Right cardiac atrium (tissue), 5 donors: ENCODE measurements around the gene AMPD3. TPM values are rescaled to one million over a fixed set of nuclear protein-coding genes. Genes with fewer than 3 reads are reported as not detected.

Source experiments
- ATAC-seq, 2 donors: fragments of 200-7000 bp; cut with Tn5 transposase; one replicate each; pipeline versions ENCODE4 v1.8.0 to v1.9.1; 2020; ENCODE audit warnings: moderate library complexity in 2 of 2, mild to moderate bottlenecking in 1 of 2
- DNase-seq, 3 donors: peaks; one replicate each; pipeline ENCODE4 v3.0.0-alpha.2; 2020
- H3K27ac ChIP-seq: one replicate; pipeline ENCODE4 v1.5.1; 2013; ENCODE audit warnings: mild to moderate bottlenecking, low read length, control low read depth, moderate library complexity
- H3K27me3 ChIP-seq: one replicate; pipeline ENCODE4 v1.6.1; 2013; ENCODE audit not compliant: control insufficient read depth, insufficient read depth
- H3K4me1 ChIP-seq: one replicate; pipeline ENCODE4 v1.6.1; 2013; ENCODE audit warnings: low read length; ENCODE audit not compliant: control insufficient read depth, insufficient read depth
- H3K4me3 ChIP-seq: one replicate; pipeline ENCODE4 v1.5.1; 2013; ENCODE audit warnings: low read length, control low read depth
- H3K9me3 ChIP-seq: one replicate; pipeline ENCODE4 v1.6.1; 2013; ENCODE audit warnings: low read length; ENCODE audit not compliant: control insufficient read depth
- WGBS: extraction: QIAGEN DNeasy Blood & Tissue Kit; methylation state at CpG from one replicate; pipeline ENCODE4 v1.1.7; 2013; 5-methylcytosine and 5-hydroxymethylcytosine counted together
- intact Hi-C, 4 donors: fragments of 100-400 bp; cut with DNase I; formaldehyde crosslinking; loops; one replicate each; pipeline versions ENCODE4 v1.11.0 to v1.14.0; 2022 to 2023
- polyA plus RNA-seq: library from polyadenylated mRNA; stranded (reverse); fragments of 200-250 nt; gene quantifications from one replicate; pipeline ENCODE4 v1.2.3, GENCODE V29; 2013
- total RNA-seq, 4 donors: library from RNA; stranded (reverse); fragmentation: NEBNext Ultra II Directional; extraction: Animal tissue kit (Norgen Biotek cat#: 25700); gene quantifications; one replicate each; pipeline ENCODE4 v1.2.1, GENCODE V29; 2021
- donor health status: healthy with polysubstance abuse.
- donor health status: DM: no; HTN: yes; CAD: no.
- donor health status: DM: no; HTN: no; CAD: no.
- donor health status: DM: no; HTN: yes; CAD: no; lungs with severe emphysema.
- donor health status: DM: yes; HTN: yes; CAD: no.

AMPD3 gene
- total and polyA plus RNA-seq, 5 donors: 3.5 to 10.8 (median 7.6) TPM

DNA sequence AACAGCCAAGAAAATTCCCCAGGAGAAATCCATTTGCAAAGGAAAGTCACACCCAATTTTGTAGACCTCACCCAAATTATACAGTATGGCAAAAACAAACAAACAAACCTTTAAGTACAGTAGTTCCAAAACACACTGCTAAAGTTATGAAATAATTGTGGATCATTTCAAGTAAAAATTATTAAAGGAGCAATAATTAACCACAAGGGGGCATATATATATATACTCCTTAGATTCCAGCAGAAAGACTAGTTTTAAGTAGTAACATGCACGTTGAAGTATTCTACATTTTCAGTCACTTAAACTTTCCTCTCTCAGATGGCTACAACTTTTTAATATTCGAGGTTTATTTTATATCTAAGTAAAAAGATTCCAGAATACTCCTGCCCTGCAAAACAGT lies 59.1 kb downstream of the AMPD3 start:
- H3K4me1 ChIP-seq: no peaks in the 10 kb centered on the region
- H3K4me3 ChIP-seq: no peak overlapping the region
- H3K27me3 ChIP-seq: no peaks in the 10 kb centered on the region
- intact Hi-C loops: loop anchor here in 2 of 4 donors (10.0 kb wide), 1 partner anchor 221 kb away; no protein-coding TSS in a partner anchor
- ATAC-seq: no peak
- no peak for DNase-seq
- WGBS: 39% methylated on average over 2 of the region's 2 CpGs
- no peak overlapping the region for H3K27ac ChIP-seq
- no peaks in the 10 kb centered on the region for H3K9me3 ChIP-seq

GRCh38 chr11:10514709-10515108 lies 59.6 kb downstream of the AMPD3 start:
- intact Hi-C loops: loop anchor here in 2 of 4 donors (10.0 kb wide), 1 partner anchor 220 kb away; no protein-coding TSS in a partner anchor
- Histone ChIP-seq H3K4me1 (no peaks in the 10 kb centered on the region), H3K9me3 (no peaks in the 10 kb centered on the region), H3K27ac (no peak overlapping the region), H3K4me3 (no peak overlapping the region), H3K27me3 (no peaks in the 10 kb centered on the region)
- no peak for DNase-seq
- no peak for ATAC-seq
- WGBS: 96% methylated on average over 2 of the region's 2 CpGs

- ATAC-seq: no peak
- Histone ChIP-seq H3K9me3 (no peaks in the 10 kb centered on the region), H3K4me3 (no peak overlapping the region), H3K27me3 (no peaks in the 10 kb centered on the region), H3K4me1 (no peaks in the 10 kb centered on the region), H3K27ac (no peak overlapping the region)
- 93% methylated on average over 3 of the region's 3 CpGs for WGBS
- intact Hi-C loops: loop anchor here in 2 of 4 donors (10.0 kb wide), 1 partner anchor 219 kb away; no protein-coding TSS in a partner anchor
- no peak for DNase-seq
Observed at GRCh38 chr11:10515418-10515817, 60.4 kb downstream of the AMPD3 start.

DNA sequence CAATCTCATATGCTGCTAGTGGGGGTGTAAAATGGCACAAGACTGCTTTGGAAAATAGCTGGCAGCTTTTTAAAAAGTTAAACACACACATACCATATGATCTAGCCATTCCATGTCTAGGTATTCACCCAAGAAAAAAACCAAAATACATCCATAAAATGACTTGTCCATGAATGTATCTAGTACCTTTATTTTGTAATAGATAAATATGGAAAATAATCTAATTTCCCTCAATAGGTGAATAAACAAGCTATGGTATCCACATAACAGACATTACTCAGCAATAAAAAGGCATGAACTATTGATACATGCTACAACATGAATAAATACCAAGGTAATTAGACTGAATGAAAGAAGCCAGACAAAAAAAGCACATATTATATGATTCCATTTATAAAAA lies 63.1 kb downstream of the AMPD3 start:
- intact Hi-C loops: loop anchor here in 2 of 4 donors (10.0 kb wide), 1 partner anchor 217 kb away; no protein-coding TSS in a partner anchor
- no peak for DNase-seq
- no peak for ATAC-seq

GRCh38 chr11:10518891-10519290 lies 63.8 kb downstream of the AMPD3 start:
- H3K27me3 ChIP-seq: no peaks in the 10 kb centered on the region
- H3K27ac ChIP-seq: no peak overlapping the region

More for the DNA sequence above, 63.1 kb downstream of the AMPD3 start:
- Histone ChIP-seq H3K27ac (no peak overlapping the region), H3K4me3 (no peak overlapping the region), H3K4me1 (no peaks in the 10 kb centered on the region), H3K9me3 (no peaks in the 10 kb centered on the region), H3K27me3 (no peaks in the 10 kb centered on the region)

GRCh38 chr11:10519630-10520029 lies 64.6 kb downstream of the AMPD3 start:
- no peak for ATAC-seq
- intact Hi-C loops: loop anchor here in 2 of 4 donors (10.0 kb wide), 1 partner anchor 215 kb away; no protein-coding TSS in a partner anchor

More at GRCh38 chr11:10518891-10519290, 63.8 kb downstream of the AMPD3 start:
- ATAC-seq (no peak), DNase-seq (no peak)
- Histone ChIP-seq H3K4me3 (no peak overlapping the region), H3K4me1 (no peaks in the 10 kb centered on the region), H3K9me3 (no peaks in the 10 kb centered on the region)
- intact Hi-C loops: loop anchor here in 2 of 4 donors (10.0 kb wide), 1 partner anchor 216 kb away; no protein-coding TSS in a partner anchor
- WGBS: 88% methylated on average over 2 of the region's 2 CpGs

DNA sequence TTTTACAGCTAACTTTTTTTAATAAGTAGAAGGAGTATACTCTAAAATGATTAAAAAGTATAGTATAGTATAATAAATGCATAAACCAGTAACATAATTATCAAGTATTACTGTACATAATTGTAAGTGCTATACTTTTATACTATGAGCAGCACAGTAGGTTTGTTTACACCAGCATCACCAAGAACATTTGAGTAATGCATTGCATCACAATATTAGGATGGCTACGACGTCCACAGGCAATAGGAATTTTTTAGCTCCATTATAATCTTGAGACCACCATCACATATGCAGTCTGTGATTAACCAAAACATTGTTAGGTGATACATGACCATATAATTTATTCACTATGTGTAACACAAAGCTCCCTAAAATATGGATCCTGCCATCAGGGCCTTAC lies 65.5 kb downstream of the AMPD3 start:
- no peaks in the 10 kb centered on the region for H3K4me1 ChIP-seq
- no peak for ATAC-seq
- H3K27me3 ChIP-seq: no peaks in the 10 kb centered on the region
- DNase-seq: no peak
- WGBS: 88% methylated on average over 2 of the region's 2 CpGs
- H3K27ac ChIP-seq: no peak overlapping the region
- no peak overlapping the region for H3K4me3 ChIP-seq
- H3K9me3 ChIP-seq: no peaks in the 10 kb centered on the region
- intact Hi-C loops: no loop called here

More at GRCh38 chr11:10519630-10520029, 64.6 kb downstream of the AMPD3 start:
- WGBS: 96% methylated on average over 2 of the region's 2 CpGs
- Histone ChIP-seq H3K4me1 (no peaks in the 10 kb centered on the region), H3K4me3 (no peak overlapping the region), H3K27ac (no peak overlapping the region), H3K27me3 (no peaks in the 10 kb centered on the region), H3K9me3 (no peaks in the 10 kb centered on the region)
- no peak for DNase-seq

DNA sequence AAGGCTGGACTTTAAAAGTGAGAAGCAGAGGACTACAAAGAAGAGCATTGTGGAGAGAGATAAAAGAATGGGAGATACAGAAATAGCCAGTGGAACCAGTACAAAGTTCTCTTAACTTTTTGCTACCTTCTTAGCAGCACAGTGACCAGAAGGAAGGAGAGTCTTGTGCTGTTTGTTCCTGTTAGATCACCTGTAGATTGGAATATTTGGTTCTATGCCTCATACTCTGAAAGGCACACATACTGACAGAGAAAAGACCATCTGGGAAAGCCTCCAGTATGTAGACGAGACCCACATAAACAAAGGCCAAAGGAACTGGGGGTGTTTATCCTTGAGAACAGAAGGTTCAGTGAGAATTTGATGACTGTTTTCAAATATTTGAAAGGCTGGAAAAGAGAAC lies 67.2 kb downstream of the AMPD3 start:
- H3K4me3 ChIP-seq: no peak overlapping the region
- no peaks in the 10 kb centered on the region for H3K27me3 ChIP-seq
- ATAC-seq (no peak), DNase-seq (no peak)
- intact Hi-C loops: no loop called here
- H3K9me3 ChIP-seq: no peaks in the 10 kb centered on the region
- 58% methylated on average over 1 of the region's 1 CpG for WGBS
- no peak overlapping the region for H3K27ac ChIP-seq
- no peaks in the 10 kb centered on the region for H3K4me1 ChIP-seq

- no peaks in the 10 kb centered on the region for H3K4me1 ChIP-seq
- intact Hi-C loops: no loop called here
- DNase-seq (no peak), ATAC-seq (no peak)
- H3K27me3 ChIP-seq: no peaks in the 10 kb centered on the region
- H3K27ac ChIP-seq: no peak overlapping the region
- 80% methylated on average over 2 of the region's 2 CpGs for WGBS
- H3K4me3 ChIP-seq: no peak overlapping the region
- H3K9me3 ChIP-seq: no peaks in the 10 kb centered on the region
Observed at GRCh38 chr11:10522921-10523320, 67.9 kb downstream of the AMPD3 start.

- Histone ChIP-seq H3K9me3 (no peaks in the 10 kb centered on the region), H3K4me3 (no peak overlapping the region), H3K27me3 (no peaks in the 10 kb centered on the region), H3K27ac (no peak overlapping the region), H3K4me1 (no peaks in the 10 kb centered on the region)
- intact Hi-C loops: no loop called here
- 52% methylated on average over 1 of the region's 1 CpG for WGBS
- ATAC-seq: no peak
- DNase-seq: no peak
Observed at GRCh38 chr11:10524471-10524870, 69.4 kb downstream of the AMPD3 start.

- DNase-seq (no peak), ATAC-seq (no peak)
- intact Hi-C loops: no loop called here
- no peak overlapping the region for H3K27ac ChIP-seq
- H3K4me3 ChIP-seq: no peak overlapping the region
- 87% methylated on average over 6 of the region's 6 CpGs for WGBS
- H3K9me3 ChIP-seq: no peaks in the 10 kb centered on the region
- H3K27me3 ChIP-seq: no peaks in the 10 kb centered on the region
- no peaks in the 10 kb centered on the region for H3K4me1 ChIP-seq
Observed at GRCh38 chr11:10526974-10527918, 72.2 kb downstream of the AMPD3 start.
